Type B pancreatic cell (in vitro differentiated cells): ENCODE measurements around the gene RPRD1B. TPM values are rescaled to one million over a fixed set of nuclear protein-coding genes. Genes with fewer than 3 reads are reported as not detected.

Experiments
- DNase-seq: peaks from one replicate; pipeline ENCODE4 v3.0.0; 2021; ENCODE audit warnings: mixed read lengths; ENCODE audit not compliant: unreplicated experiment; ENCODE audit errors: extremely low spot score
- H3K27ac Mint-ChIP-seq: 2 replicates; pipeline ENCODE4 v1.8.0; 2021; ENCODE audit warnings: mild to moderate bottlenecking, mixed read lengths
- H3K27me3 Mint-ChIP-seq: 2 replicates; pipeline ENCODE4 v1.8.0; 2021; ENCODE audit warnings: mixed read lengths
- H3K36me3 Mint-ChIP-seq: 2 replicates; pipeline ENCODE4 v1.8.0; 2021; ENCODE audit warnings: mixed read lengths
- H3K4me1 Mint-ChIP-seq: one replicate; pipeline ENCODE4 v1.8.0; 2021; ENCODE audit warnings: mixed read lengths; ENCODE audit not compliant: unreplicated experiment
- H3K4me3 Mint-ChIP-seq: 2 replicates; pipeline ENCODE4 v1.8.0; 2021; ENCODE audit warnings: mild to moderate bottlenecking, mixed read lengths
- H3K9me3 Mint-ChIP-seq: 2 replicates; pipeline ENCODE4 v1.8.0; 2021; ENCODE audit warnings: mixed read lengths
- CTCF ChIP-seq: fragments of 200-600 bp; sonication (generic); conservative IDR thresholded peaks from 2 replicates; pipeline ENCODE4 v1.5.0; 2021; ENCODE audit warnings: antibody characterized with exemption, mild to moderate bottlenecking
- total RNA-seq: library from RNA; stranded (reverse); gene quantifications from 2 replicates; pipeline ENCODE4 v1.2.1, GENCODE V29; 2021; ENCODE audit warnings: low replicate concordance

The RPRD1B gene
- total RNA-seq, 1 donor from 2014 or later: 41.9 TPM

GRCh38 chr20:37999526-38000263 is 33.9 kb upstream of the RPRD1B start:
- H3K27me3 Mint-ChIP-seq: no peaks in the 10 kb centered on the region
- no peak for TF ChIP-seq CTCF
- H3K36me3 Mint-ChIP-seq: peaks cover 30% of the 10 kb centered on the region
- peaks cover 10% of the 10 kb centered on the region for H3K4me1 Mint-ChIP-seq
- H3K9me3 Mint-ChIP-seq: no peaks in the 10 kb centered on the region
- DNase-seq: no peak
- H3K4me3 Mint-ChIP-seq: no peak overlapping the region
- no peak overlapping the region for H3K27ac Mint-ChIP-seq

GRCh38 chr20:38000293-38000692 is 33.3 kb upstream of the RPRD1B start:
- H3K9me3 Mint-ChIP-seq: no peaks in the 10 kb centered on the region
- H3K4me1 Mint-ChIP-seq: peaks cover 10% of the 10 kb centered on the region
- DNase-seq: no peak
- no peaks in the 10 kb centered on the region for H3K27me3 Mint-ChIP-seq
- peaks cover 30% of the 10 kb centered on the region for H3K36me3 Mint-ChIP-seq
- TF ChIP-seq CTCF: no peak
- H3K27ac Mint-ChIP-seq: no peak overlapping the region
- H3K4me3 Mint-ChIP-seq: no peak overlapping the region

GRCh38 chr20:38001173-38001875 is 32.2 kb upstream of the RPRD1B start:
- TF ChIP-seq CTCF: no peak
- Mint-ChIP-seq H3K4me3 (no peak overlapping the region), H3K4me1 (peaks cover 10% of the 10 kb centered on the region), H3K27ac (no peak overlapping the region), H3K9me3 (no peaks in the 10 kb centered on the region), H3K27me3 (no peaks in the 10 kb centered on the region), H3K36me3 (peaks cover 28% of the 10 kb centered on the region)
- DNase-seq: no peak

- H3K27me3 Mint-ChIP-seq: no peaks in the 10 kb centered on the region
- H3K36me3 Mint-ChIP-seq: peaks cover 26% of the 10 kb centered on the region
- no peak for DNase-seq
- peaks cover 10% of the 10 kb centered on the region for H3K4me1 Mint-ChIP-seq
- no peaks in the 10 kb centered on the region for H3K9me3 Mint-ChIP-seq
- H3K4me3 Mint-ChIP-seq: no peak overlapping the region
- no peak for TF ChIP-seq CTCF
- H3K27ac Mint-ChIP-seq: no peak overlapping the region
These were observed 31.6 kb upstream of the RPRD1B start for GRCh38 chr20:38001981-38002380.

- Mint-ChIP-seq H3K27ac (no peak overlapping the region), H3K36me3 (peaks cover 22% of the 10 kb centered on the region), H3K9me3 (no peaks in the 10 kb centered on the region)
These were observed 31.1 kb upstream of the RPRD1B start for GRCh38 chr20:38002422-38002821.

More at GRCh38 chr20:38002422-38002821, 31.1 kb upstream of the RPRD1B start:
- TF ChIP-seq CTCF: no peak
- Mint-ChIP-seq H3K4me1 (peaks cover 10% of the 10 kb centered on the region), H3K27me3 (no peaks in the 10 kb centered on the region), H3K4me3 (no peak overlapping the region)
- DNase-seq: no peak
